ENCODE results near the gene FGFBP1.

DNA sequence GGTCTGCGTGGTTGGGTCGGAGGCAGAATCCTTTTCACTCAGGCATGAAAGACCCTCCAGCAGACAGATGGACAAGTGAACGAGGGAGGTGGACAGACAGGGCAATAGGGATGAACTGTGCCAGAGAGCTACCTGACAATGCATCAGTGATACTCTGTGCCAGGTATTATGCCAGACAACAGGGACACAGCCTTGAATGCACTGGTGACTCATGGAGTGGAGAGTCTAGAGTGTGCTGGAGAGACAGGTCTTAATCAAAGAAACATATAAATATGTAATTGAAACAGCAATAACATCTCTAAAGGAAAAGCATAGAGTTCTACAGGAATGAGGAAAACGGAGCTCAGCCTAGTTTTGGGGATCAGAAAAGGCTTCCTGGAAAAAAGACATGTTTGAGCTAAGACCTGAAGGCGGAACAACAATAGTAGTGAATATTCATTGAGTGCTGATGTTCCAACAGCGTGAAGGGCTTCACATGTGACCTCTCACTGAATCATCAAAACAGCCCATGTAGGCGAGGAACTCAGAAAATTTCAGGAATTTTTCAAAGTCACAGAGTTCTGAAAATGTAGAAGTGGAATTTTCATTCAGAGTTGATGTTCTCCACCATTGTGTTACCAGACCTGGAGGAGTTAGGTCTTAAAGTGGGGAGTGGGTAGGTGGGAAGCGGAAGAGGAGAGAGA lies 44.4 kb upstream of the FGFBP1 start:
- TF ChIP-seq EZH2 (IDR thresholded peaks at IDR 0.05; ENCODE audit: borderline replicate concordance, insufficient read depth, low read depth, low read length, poor library complexity, severe bottlenecking) (no peak), CTCF (IDR thresholded peaks at IDR 0.05) (no peak)
